Measurements from ENCODE around the gene SLC25A33.
A peak's percentile ranks its signal among the peaks of the same experiment; 100 is the strongest.
"Not testable (repeated sequence)": the region's sequence is repeated elsewhere in the genome, so short reads cannot be mapped to it uniquely, and the experiment has no call there.

The SLC25A33 gene

DNA sequence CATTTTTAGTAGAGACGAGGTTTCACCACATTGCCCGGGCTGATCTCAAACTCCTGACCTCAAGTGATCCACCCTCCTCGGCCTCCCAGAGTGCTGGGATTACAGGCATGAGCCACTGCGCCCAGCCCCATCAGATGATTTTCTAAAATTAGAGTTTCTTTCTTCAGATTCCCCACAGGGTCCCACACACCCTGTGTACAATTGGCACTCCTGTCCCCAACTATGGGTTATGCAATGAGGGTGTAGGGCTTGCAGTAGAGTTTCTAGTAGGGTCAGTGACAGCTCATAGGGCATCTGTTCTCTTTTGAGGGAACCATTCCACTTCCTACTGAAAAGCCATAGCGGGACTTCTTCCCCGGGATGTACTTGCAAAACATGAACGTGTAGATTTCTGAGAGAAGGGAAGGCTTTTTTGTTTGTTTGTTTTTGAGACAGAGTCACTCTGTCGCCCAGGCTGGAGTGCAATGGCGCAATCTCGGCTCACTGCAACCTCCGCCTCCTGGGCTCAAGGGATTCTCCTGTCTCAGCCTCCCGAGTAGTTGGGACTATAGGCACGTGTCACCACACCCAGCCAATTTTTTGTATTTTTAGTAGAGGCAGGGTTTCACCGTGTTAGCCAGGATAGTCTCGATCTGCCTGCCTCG is 31.7 kb downstream of the SLC25A33 start:
- not testable (repeated sequence) for H4K5ac ChIP-seq (ENCODE audit: low read length); H3K9ac ChIP-seq (ENCODE audit: low read length); H3K79me1 ChIP-seq (ENCODE audit: low read length); H3K4me1 ChIP-seq (ENCODE audit: control insufficient read depth, low read depth, low read length); H3K18ac ChIP-seq (ENCODE audit: low read length); H4K8ac ChIP-seq (ENCODE audit: low read depth, low read length); H3K4me3 ChIP-seq (ENCODE audit: low read length); DNase-seq; H3K27me3 ChIP-seq (ENCODE audit: insufficient read depth, low read length, poor library complexity); H3K79me2 ChIP-seq (ENCODE audit: control insufficient read depth, insufficient read depth, low read length); H2BK120ac ChIP-seq (ENCODE audit: low read depth, low read length); H3K23ac ChIP-seq (ENCODE audit: low read length); H3K27ac ChIP-seq (ENCODE audit: low read depth, low read length); H2AK5ac ChIP-seq (ENCODE audit: low read length); H3K4ac ChIP-seq (ENCODE audit: low read depth, low read length); H3K4me2 ChIP-seq (ENCODE audit: low read length); H2BK15ac ChIP-seq (replicated peaks; ENCODE audit: low read depth); H2BK5ac ChIP-seq (ENCODE audit: low read length); H3K56ac ChIP-seq (ENCODE audit: low read length); H3K36me3 ChIP-seq (ENCODE audit: control insufficient read depth, insufficient read depth, low read length)
- no CpG with 5 or more reads among the region's 16 CpGs for WGBS (ENCODE audit: extremely low coverage, insufficient coverage, low lambda C conversion rate)

DNA sequence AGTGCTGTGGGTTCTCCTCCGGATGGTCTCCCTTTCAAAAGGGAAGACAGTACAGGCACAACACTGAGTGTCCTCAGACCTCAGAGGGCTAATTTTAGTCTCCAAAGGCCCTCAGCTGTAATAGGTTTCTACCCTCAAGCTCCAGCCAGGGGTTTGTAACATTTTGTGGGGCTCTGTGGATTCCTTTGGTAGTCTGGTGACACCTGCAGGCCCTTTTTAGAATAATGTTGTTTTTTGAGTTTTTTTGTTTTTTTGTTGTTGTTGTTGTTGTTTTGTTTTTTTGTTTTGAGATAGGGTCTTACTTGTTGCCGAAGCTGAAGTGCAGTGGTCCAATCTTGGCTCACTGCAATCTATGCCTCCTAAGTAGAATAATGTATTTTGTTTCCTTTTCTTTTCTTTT is 34.5 kb downstream of the SLC25A33 start:
- H3K56ac ChIP-seq (ENCODE audit: low read length) = no peak overlapping the region
- no peak overlapping the region for H2BK120ac ChIP-seq (ENCODE audit: low read depth, low read length)
- no peaks in the 10 kb centered on the region for H3K79me2 ChIP-seq (ENCODE audit: control insufficient read depth, insufficient read depth, low read length)
- H4K8ac ChIP-seq (ENCODE audit: low read depth, low read length) = no peak overlapping the region
- H3K36me3 ChIP-seq (ENCODE audit: control insufficient read depth, insufficient read depth, low read length) = peaks cover 3% of the 10 kb centered on the region
- H3K23ac ChIP-seq (ENCODE audit: low read length) = no peak overlapping the region
- no peak overlapping the region for H3K9ac ChIP-seq (ENCODE audit: low read length)
- no peak overlapping the region for H3K18ac ChIP-seq (ENCODE audit: low read length)
- WGBS (ENCODE audit: extremely low coverage, insufficient coverage, low lambda C conversion rate) = no CpG with 5 or more reads among the region's 2 CpGs
- no peak overlapping the region for H3K27ac ChIP-seq (ENCODE audit: low read depth, low read length)
- H2AK5ac ChIP-seq (ENCODE audit: low read length) = no peak overlapping the region
- H3K4me2 ChIP-seq (ENCODE audit: low read length) = no peak overlapping the region
- no peak overlapping the region for H2BK5ac ChIP-seq (ENCODE audit: low read length)
- no peaks in the 10 kb centered on the region for H3K4me1 ChIP-seq (ENCODE audit: control insufficient read depth, low read depth, low read length)
- DNase-seq = peak; percentile 67
- H2BK15ac ChIP-seq (replicated peaks; ENCODE audit: low read depth) = no peak overlapping the region
- H3K4ac ChIP-seq (ENCODE audit: low read depth, low read length) = no peak overlapping the region
- H3K79me1 ChIP-seq (ENCODE audit: low read length) = no peaks in the 10 kb centered on the region
- no peaks in the 10 kb centered on the region for H3K27me3 ChIP-seq (ENCODE audit: insufficient read depth, low read length, poor library complexity)
- no peak overlapping the region for H4K5ac ChIP-seq (ENCODE audit: low read length)
- no peak overlapping the region for H3K4me3 ChIP-seq (ENCODE audit: low read length)

DNA sequence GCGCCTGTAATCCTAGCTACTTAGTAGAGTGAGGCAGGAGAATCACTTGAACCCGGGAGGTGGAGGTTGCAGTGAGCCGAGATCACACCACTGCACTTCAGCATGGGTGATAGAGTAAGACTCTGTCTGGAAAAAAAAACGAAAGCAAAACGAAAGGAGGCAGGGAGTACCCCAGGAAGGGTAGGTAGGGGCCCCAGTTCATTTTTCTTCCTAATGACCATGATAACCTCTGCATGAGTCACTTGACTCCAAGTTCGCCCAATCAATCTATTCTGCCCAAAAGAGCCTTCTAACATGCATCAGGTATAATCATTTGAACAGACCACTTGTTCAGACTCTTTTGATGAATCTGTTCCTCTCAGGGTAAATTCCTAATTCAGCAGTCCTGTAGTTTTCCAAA is 36.2 kb downstream of the SLC25A33 start:
- H4K8ac ChIP-seq (ENCODE audit: low read depth, low read length) = no peak overlapping the region
- H3K9ac ChIP-seq (ENCODE audit: low read length) = no peak overlapping the region
- H3K36me3 ChIP-seq (ENCODE audit: control insufficient read depth, insufficient read depth, low read length) = peaks cover 3% of the 10 kb centered on the region
- H3K79me2 ChIP-seq (ENCODE audit: control insufficient read depth, insufficient read depth, low read length) = no peaks in the 10 kb centered on the region
- H3K4ac ChIP-seq (ENCODE audit: low read depth, low read length) = no peak overlapping the region
- no peak overlapping the region for H2BK15ac ChIP-seq (replicated peaks; ENCODE audit: low read depth)
- no peak overlapping the region for H3K4me3 ChIP-seq (ENCODE audit: low read length)
- no peak overlapping the region for H2BK5ac ChIP-seq (ENCODE audit: low read length)
- H3K27me3 ChIP-seq (ENCODE audit: insufficient read depth, low read length, poor library complexity) = no peaks in the 10 kb centered on the region
- H3K56ac ChIP-seq (ENCODE audit: low read length) = no peak overlapping the region
- no peak overlapping the region for H2BK120ac ChIP-seq (ENCODE audit: low read depth, low read length)
- H3K4me1 ChIP-seq (ENCODE audit: control insufficient read depth, low read depth, low read length) = no peaks in the 10 kb centered on the region
- H3K79me1 ChIP-seq (ENCODE audit: low read length) = no peaks in the 10 kb centered on the region
- no peak overlapping the region for H3K27ac ChIP-seq (ENCODE audit: low read depth, low read length)
- H4K5ac ChIP-seq (ENCODE audit: low read length) = no peak overlapping the region
- no CpG with 5 or more reads among the region's 6 CpGs for WGBS (ENCODE audit: extremely low coverage, insufficient coverage, low lambda C conversion rate)
- no peak overlapping the region for H3K4me2 ChIP-seq (ENCODE audit: low read length)
- no peak overlapping the region for H2AK5ac ChIP-seq (ENCODE audit: low read length)
- H3K23ac ChIP-seq (ENCODE audit: low read length) = no peak overlapping the region
- no peak overlapping the region for H3K18ac ChIP-seq (ENCODE audit: low read length)
- DNase-seq = no peak

DNA sequence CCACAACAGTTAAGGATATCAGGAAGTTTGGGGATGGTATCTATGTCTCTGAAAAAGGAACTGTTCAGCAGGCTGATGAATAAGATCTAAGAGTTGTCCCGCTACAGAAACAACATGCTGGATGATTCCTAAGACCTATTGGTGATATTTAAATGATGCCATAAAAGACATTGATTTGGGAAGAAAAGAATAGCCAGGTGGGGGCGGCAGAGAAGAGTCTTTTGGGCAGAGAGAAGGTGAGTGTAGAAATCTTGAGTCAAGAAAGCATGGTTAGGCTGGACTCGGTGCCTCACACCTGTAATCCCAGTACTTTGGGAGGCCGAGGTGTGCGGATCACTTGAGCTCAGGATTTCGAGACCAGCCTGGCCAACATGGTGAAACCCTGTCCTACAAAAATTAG is 37.6 kb downstream of the SLC25A33 start:
- no CpG with 5 or more reads among the region's 6 CpGs for WGBS (ENCODE audit: extremely low coverage, insufficient coverage, low lambda C conversion rate)
- H3K27me3 ChIP-seq (ENCODE audit: insufficient read depth, low read length, poor library complexity) = no peaks in the 10 kb centered on the region
- H3K18ac ChIP-seq (ENCODE audit: low read length) = no peak overlapping the region
- no peak overlapping the region for H2BK120ac ChIP-seq (ENCODE audit: low read depth, low read length)
- H3K4me1 ChIP-seq (ENCODE audit: control insufficient read depth, low read depth, low read length) = no peaks in the 10 kb centered on the region
- H4K5ac ChIP-seq (ENCODE audit: low read length) = no peak overlapping the region
- H3K23ac ChIP-seq (ENCODE audit: low read length) = no peak overlapping the region
- no peak overlapping the region for H3K4me3 ChIP-seq (ENCODE audit: low read length)
- H3K4ac ChIP-seq (ENCODE audit: low read depth, low read length) = no peak overlapping the region
- H3K36me3 ChIP-seq (ENCODE audit: control insufficient read depth, insufficient read depth, low read length) = peaks cover 5% of the 10 kb centered on the region
- no peaks in the 10 kb centered on the region for H3K79me2 ChIP-seq (ENCODE audit: control insufficient read depth, insufficient read depth, low read length)
- no peak overlapping the region for H4K8ac ChIP-seq (ENCODE audit: low read depth, low read length)
- no peak overlapping the region for H3K27ac ChIP-seq (ENCODE audit: low read depth, low read length)
- H3K4me2 ChIP-seq (ENCODE audit: low read length) = no peak overlapping the region
- H3K56ac ChIP-seq (ENCODE audit: low read length) = no peak overlapping the region
- DNase-seq = no peak
- H3K9ac ChIP-seq (ENCODE audit: low read length) = no peak overlapping the region
- H2BK5ac ChIP-seq (ENCODE audit: low read length) = no peak overlapping the region
- H2AK5ac ChIP-seq (ENCODE audit: low read length) = no peak overlapping the region
- no peaks in the 10 kb centered on the region for H3K79me1 ChIP-seq (ENCODE audit: low read length)
- H2BK15ac ChIP-seq (replicated peaks; ENCODE audit: low read depth) = no peak overlapping the region

DNA sequence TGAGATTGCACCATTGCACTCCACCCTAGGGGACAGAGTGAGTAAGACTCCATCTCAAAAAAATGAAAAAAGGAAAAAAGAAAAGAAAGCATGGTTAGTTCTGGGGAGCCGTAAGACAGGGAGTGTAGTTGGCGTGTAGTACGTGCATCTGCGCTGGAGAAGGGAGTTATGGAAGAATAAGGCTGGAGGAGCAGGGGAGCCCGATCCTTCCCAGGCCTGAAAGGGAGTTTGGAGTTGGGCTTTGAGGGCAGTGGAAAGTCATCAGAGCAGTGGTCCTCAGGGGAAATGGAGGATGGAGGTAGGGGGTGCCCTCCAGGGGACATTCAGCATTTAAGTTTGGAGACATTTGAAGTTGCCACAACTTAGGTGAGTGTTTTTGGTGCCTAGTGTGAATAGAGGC is 38.2 kb downstream of the SLC25A33 start:
- Histone ChIP-seq H3K23ac (ENCODE audit: low read length) (no peak overlapping the region), H3K79me1 (ENCODE audit: low read length) (no peaks in the 10 kb centered on the region), H3K27ac (ENCODE audit: low read depth, low read length) (no peak overlapping the region), H2BK120ac (ENCODE audit: low read depth, low read length) (no peak overlapping the region), H2AK5ac (ENCODE audit: low read length) (no peak overlapping the region), H4K5ac (ENCODE audit: low read length) (no peak overlapping the region), H3K36me3 (ENCODE audit: control insufficient read depth, insufficient read depth, low read length) (peaks cover 5% of the 10 kb centered on the region), H3K4me1 (ENCODE audit: control insufficient read depth, low read depth, low read length) (no peaks in the 10 kb centered on the region), H2BK5ac (ENCODE audit: low read length) (no peak overlapping the region), H3K79me2 (ENCODE audit: control insufficient read depth, insufficient read depth, low read length) (no peaks in the 10 kb centered on the region), H3K4ac (ENCODE audit: low read depth, low read length) (no peak overlapping the region), H3K56ac (ENCODE audit: low read length) (no peak overlapping the region), H3K4me3 (ENCODE audit: low read length) (no peak overlapping the region), H2BK15ac (replicated peaks; ENCODE audit: low read depth) (no peak overlapping the region), H3K9ac (ENCODE audit: low read length) (no peak overlapping the region), H3K4me2 (ENCODE audit: low read length) (no peak overlapping the region), H3K27me3 (ENCODE audit: insufficient read depth, low read length, poor library complexity) (no peaks in the 10 kb centered on the region), H3K18ac (ENCODE audit: low read length) (no peak overlapping the region), H4K8ac (ENCODE audit: low read depth, low read length) (no peak overlapping the region)
- WGBS (ENCODE audit: extremely low coverage, insufficient coverage, low lambda C conversion rate) = no CpG with 5 or more reads among the region's 5 CpGs
- no peak for DNase-seq

DNA sequence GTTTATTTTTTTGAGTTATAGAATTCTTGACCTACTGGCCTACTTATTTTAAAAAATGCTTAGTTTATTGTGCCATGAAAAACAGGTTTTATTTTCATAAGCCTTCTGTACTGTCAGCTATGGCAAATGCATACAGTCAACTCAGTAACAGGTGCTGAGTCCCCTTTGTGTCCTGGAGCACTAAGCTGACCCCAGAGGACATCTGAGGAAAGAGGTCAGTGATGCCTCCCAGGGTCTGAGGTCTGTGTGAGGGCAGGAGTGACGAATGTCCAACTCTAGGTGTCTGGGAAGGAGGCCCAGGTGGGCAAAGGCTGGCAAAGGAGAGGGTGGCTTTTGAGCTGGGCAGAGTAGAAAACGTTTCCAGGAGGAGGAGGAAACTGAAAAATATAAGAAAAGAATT is 41.7 kb downstream of the SLC25A33 start:
- Histone ChIP-seq H2BK15ac (replicated peaks; ENCODE audit: low read depth) (no peak overlapping the region), H3K27ac (ENCODE audit: low read depth, low read length) (no peak overlapping the region), H3K36me3 (ENCODE audit: control insufficient read depth, insufficient read depth, low read length) (peaks cover 5% of the 10 kb centered on the region), H2BK120ac (ENCODE audit: low read depth, low read length) (no peak overlapping the region), H3K27me3 (ENCODE audit: insufficient read depth, low read length, poor library complexity) (no peaks in the 10 kb centered on the region), H2BK5ac (ENCODE audit: low read length) (no peak overlapping the region), H3K23ac (ENCODE audit: low read length) (no peak overlapping the region), H3K56ac (ENCODE audit: low read length) (no peak overlapping the region), H3K79me1 (ENCODE audit: low read length) (no peaks in the 10 kb centered on the region), H2AK5ac (ENCODE audit: low read length) (no peak overlapping the region), H4K5ac (ENCODE audit: low read length) (no peak overlapping the region), H3K9ac (ENCODE audit: low read length) (no peak overlapping the region), H3K4me3 (ENCODE audit: low read length) (no peak overlapping the region), H3K4me2 (ENCODE audit: low read length) (no peak overlapping the region), H3K18ac (ENCODE audit: low read length) (no peak overlapping the region), H3K4ac (ENCODE audit: low read depth, low read length) (no peak overlapping the region), H3K4me1 (ENCODE audit: control insufficient read depth, low read depth, low read length) (no peaks in the 10 kb centered on the region), H3K79me2 (ENCODE audit: control insufficient read depth, insufficient read depth, low read length) (no peaks in the 10 kb centered on the region), H4K8ac (ENCODE audit: low read depth, low read length) (no peak overlapping the region)
- no peak for DNase-seq
- WGBS (ENCODE audit: extremely low coverage, insufficient coverage, low lambda C conversion rate) = no CpG with 5 or more reads among the region's 2 CpGs

All from mesendoderm (in vitro differentiated cells).